ENCODE measurements around the gene ARID1A. TPM values are rescaled to one million over a fixed set of nuclear protein-coding genes. Genes with fewer than 3 reads are reported as not detected.

ARID1A gene
- total RNA-seq, 4 donors from 2014 or later, result 53.3 to 77.2 (median 54.9) TPM

GRCh38 chr1:26728645-26729044, 32.8 kb downstream of the ARID1A start:
- intact Hi-C loops (cut with DNase I; ENCODE audit: low total_unique reads), result loop anchor here (10.0 kb wide), 1 partner anchor 46 kb away; no protein-coding TSS in a partner anchor
- no peak for DNase-seq (ENCODE audit: low spot score in 2 of 2)
- no peak overlapping the region for H3K4me3 ChIP-seq (ENCODE audit: low read depth, poor library complexity, severe bottlenecking)
- TF ChIP-seq POLR2A (IDR thresholded peaks at IDR 0.05) (no peak), CTCF (IDR thresholded peaks at IDR 0.05) (no peak)
- WGBS, 2 donors, result 58 to 60% methylated on average over 1 of the region's 1 CpG

- no peak overlapping the region for H3K4me3 ChIP-seq (ENCODE audit: low read depth, poor library complexity, severe bottlenecking)
- intact Hi-C loops (cut with DNase I; ENCODE audit: low total_unique reads), result loop anchor here (10.0 kb wide), 1 partner anchor 45 kb away; no protein-coding TSS in a partner anchor
- no peak for DNase-seq (ENCODE audit: low spot score in 2 of 2)
- TF ChIP-seq POLR2A (IDR thresholded peaks at IDR 0.05) (no peak), CTCF (IDR thresholded peaks at IDR 0.05) (no peak)
- WGBS, 2 donors, result 91 to 92% methylated on average over 11 to 12 of the region's 12 CpGs
These were observed 33.8 kb downstream of the ARID1A start for GRCh38 chr1:26729633-26730032.

GRCh38 chr1:26730695-26731094, 34.9 kb downstream of the ARID1A start:
- intact Hi-C loops (cut with DNase I; ENCODE audit: low total_unique reads), result no loop called here
- 81 to 86% methylated on average over 2 of the region's 2 CpGs for WGBS, 2 donors
- no peak for TF ChIP-seq CTCF (IDR thresholded peaks at IDR 0.05)
- no peak for TF ChIP-seq POLR2A (IDR thresholded peaks at IDR 0.05)
- no peak overlapping the region for H3K4me3 ChIP-seq (ENCODE audit: low read depth, poor library complexity, severe bottlenecking)
- DNase-seq (ENCODE audit: low spot score in 2 of 2), result no peak

- no peak for DNase-seq (ENCODE audit: low spot score in 2 of 2)
- intact Hi-C loops (cut with DNase I; ENCODE audit: low total_unique reads), result no loop called here
- TF ChIP-seq CTCF (IDR thresholded peaks at IDR 0.05), result no peak
- TF ChIP-seq POLR2A (IDR thresholded peaks at IDR 0.05), result no peak
These were observed 35.6 kb downstream of the ARID1A start for GRCh38 chr1:26731233-26731902.

GRCh38 chr1:26733392-26733791, 37.6 kb downstream of the ARID1A start:
- no peak for DNase-seq (ENCODE audit: low spot score in 2 of 2)
- H3K4me3 ChIP-seq (ENCODE audit: low read depth, poor library complexity, severe bottlenecking), result no peak overlapping the region
- intact Hi-C loops (cut with DNase I; ENCODE audit: low total_unique reads), result no loop called here
- WGBS, 2 donors, result 83 to 90% methylated on average over 2 of the region's 2 CpGs
- TF ChIP-seq CTCF (IDR thresholded peaks at IDR 0.05), result no peak
- TF ChIP-seq POLR2A (IDR thresholded peaks at IDR 0.05), result no peak

More at GRCh38 chr1:26731233-26731902, 35.6 kb downstream of the ARID1A start:
- no peak overlapping the region for H3K4me3 ChIP-seq (ENCODE audit: low read depth, poor library complexity, severe bottlenecking)
- WGBS, 2 donors, result 88 to 92% methylated on average over 11 of the region's 11 CpGs

GRCh38 chr1:26733982-26734381, 38.2 kb downstream of the ARID1A start:
- WGBS, 2 donors, result 40 to 59% methylated on average over 2 of the region's 2 CpGs
- intact Hi-C loops (cut with DNase I; ENCODE audit: low total_unique reads), result no loop called here
- DNase-seq (ENCODE audit: low spot score in 2 of 2), result no peak
- TF ChIP-seq POLR2A (IDR thresholded peaks at IDR 0.05) (no peak), CTCF (IDR thresholded peaks at IDR 0.05) (no peak)
- no peak overlapping the region for H3K4me3 ChIP-seq (ENCODE audit: low read depth, poor library complexity, severe bottlenecking)
